HL-60 (cell line): ENCODE results near the gene FBLN1.

Experiments used
- DNase-seq, 2 experiments: peaks; one replicate each; pipeline ENCODE4 v3.0.0-alpha.2; 2010 to 2020; ENCODE audit warnings: low read depth in 1 of 2, low spot score in 1 of 2
- H3K27ac ChIP-seq: fragments of 250-450 bp; sonication (Bioruptor Pico); replicated peaks from 2 replicates; pipeline ENCODE4 v1.5.1; 2020; ENCODE audit warnings: mild to moderate bottlenecking, moderate library complexity
- H3K27me3 ChIP-seq: fragments of 250-450 bp; sonication (Bioruptor Pico); 2 replicates; pipeline ENCODE4 v1.5.1; 2021; ENCODE audit warnings: mild to moderate bottlenecking, moderate library complexity; ENCODE audit not compliant: insufficient read depth, poor library complexity, severe bottlenecking
- H3K4me3 ChIP-seq: replicated peaks from 2 replicates; pipeline ENCODE4 v1.5.1; 2011; ENCODE audit warnings: mild to moderate bottlenecking, control low read depth, low read length; ENCODE audit not compliant: insufficient read depth
- GABPA ChIP-seq: IDR thresholded peaks from 2 replicates; pipeline ENCODE4 v1.6.1; 2012; ENCODE audit warnings: low read depth
- POLR2AphosphoS5 ChIP-seq: IDR thresholded peaks from 2 replicates; pipeline ENCODE4 v1.6.1; 2012; ENCODE audit warnings: low read depth
- SPI1 ChIP-seq: IDR thresholded peaks from 2 replicates; pipeline ENCODE4 v1.6.1; 2012; ENCODE audit warnings: low read depth, mild to moderate bottlenecking, borderline replicate concordance
- TF ChIP-seq, protein P1 (sequence below): IDR thresholded peaks from one replicate; pipeline ENCODE4 v1.5.1; 2011; ENCODE audit warnings: low read length, control low read depth, inconsistent platforms; ENCODE audit not compliant: insufficient read depth
- TF ChIP-seq, protein P2 (sequence below): IDR thresholded peaks from 2 replicates; pipeline ENCODE4 v1.6.1; 2012; ENCODE audit warnings: low read depth; ENCODE audit not compliant: insufficient replicate concordance

Gene FBLN1

DNA sequence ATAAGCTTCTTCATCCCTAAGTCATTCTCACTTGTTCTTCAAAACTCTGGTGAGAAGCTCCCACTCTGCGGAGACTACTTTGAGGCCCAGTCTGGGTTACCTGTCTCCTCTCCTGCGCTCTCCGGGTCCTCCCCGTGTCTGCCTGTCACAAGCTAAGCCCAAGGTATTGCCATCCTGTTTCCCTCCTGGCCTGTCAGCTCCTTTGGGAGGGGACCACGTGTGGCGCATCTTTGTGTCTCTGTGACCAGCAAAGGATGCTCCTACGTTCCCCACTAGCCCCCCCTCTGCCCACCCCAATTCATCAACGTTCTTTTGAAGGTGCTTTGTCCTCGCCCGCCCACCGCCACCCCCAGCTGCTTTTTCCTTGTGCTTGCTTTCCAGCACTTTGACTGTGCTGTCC is 31.8 kb upstream of the FBLN1 start:
- Histone ChIP-seq H3K4me3 (no peak overlapping the region), H3K27me3 (no peaks in the 10 kb centered on the region), H3K27ac (no peak overlapping the region)
- DNase-seq, result no peak
- TF ChIP-seq GABPA (no peak), SPI1 (no peak)
- TF ChIP-seq, protein P1, sequence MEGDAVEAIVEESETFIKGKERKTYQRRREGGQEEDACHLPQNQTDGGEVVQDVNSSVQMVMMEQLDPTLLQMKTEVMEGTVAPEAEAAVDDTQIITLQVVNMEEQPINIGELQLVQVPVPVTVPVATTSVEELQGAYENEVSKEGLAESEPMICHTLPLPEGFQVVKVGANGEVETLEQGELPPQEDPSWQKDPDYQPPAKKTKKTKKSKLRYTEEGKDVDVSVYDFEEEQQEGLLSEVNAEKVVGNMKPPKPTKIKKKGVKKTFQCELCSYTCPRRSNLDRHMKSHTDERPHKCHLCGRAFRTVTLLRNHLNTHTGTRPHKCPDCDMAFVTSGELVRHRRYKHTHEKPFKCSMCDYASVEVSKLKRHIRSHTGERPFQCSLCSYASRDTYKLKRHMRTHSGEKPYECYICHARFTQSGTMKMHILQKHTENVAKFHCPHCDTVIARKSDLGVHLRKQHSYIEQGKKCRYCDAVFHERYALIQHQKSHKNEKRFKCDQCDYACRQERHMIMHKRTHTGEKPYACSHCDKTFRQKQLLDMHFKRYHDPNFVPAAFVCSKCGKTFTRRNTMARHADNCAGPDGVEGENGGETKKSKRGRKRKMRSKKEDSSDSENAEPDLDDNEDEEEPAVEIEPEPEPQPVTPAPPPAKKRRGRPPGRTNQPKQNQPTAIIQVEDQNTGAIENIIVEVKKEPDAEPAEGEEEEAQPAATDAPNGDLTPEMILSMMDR, result no peak
- TF ChIP-seq, protein P2, sequence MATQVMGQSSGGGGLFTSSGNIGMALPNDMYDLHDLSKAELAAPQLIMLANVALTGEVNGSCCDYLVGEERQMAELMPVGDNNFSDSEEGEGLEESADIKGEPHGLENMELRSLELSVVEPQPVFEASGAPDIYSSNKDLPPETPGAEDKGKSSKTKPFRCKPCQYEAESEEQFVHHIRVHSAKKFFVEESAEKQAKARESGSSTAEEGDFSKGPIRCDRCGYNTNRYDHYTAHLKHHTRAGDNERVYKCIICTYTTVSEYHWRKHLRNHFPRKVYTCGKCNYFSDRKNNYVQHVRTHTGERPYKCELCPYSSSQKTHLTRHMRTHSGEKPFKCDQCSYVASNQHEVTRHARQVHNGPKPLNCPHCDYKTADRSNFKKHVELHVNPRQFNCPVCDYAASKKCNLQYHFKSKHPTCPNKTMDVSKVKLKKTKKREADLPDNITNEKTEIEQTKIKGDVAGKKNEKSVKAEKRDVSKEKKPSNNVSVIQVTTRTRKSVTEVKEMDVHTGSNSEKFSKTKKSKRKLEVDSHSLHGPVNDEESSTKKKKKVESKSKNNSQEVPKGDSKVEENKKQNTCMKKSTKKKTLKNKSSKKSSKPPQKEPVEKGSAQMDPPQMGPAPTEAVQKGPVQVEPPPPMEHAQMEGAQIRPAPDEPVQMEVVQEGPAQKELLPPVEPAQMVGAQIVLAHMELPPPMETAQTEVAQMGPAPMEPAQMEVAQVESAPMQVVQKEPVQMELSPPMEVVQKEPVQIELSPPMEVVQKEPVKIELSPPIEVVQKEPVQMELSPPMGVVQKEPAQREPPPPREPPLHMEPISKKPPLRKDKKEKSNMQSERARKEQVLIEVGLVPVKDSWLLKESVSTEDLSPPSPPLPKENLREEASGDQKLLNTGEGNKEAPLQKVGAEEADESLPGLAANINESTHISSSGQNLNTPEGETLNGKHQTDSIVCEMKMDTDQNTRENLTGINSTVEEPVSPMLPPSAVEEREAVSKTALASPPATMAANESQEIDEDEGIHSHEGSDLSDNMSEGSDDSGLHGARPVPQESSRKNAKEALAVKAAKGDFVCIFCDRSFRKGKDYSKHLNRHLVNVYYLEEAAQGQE, result no peak

DNA sequence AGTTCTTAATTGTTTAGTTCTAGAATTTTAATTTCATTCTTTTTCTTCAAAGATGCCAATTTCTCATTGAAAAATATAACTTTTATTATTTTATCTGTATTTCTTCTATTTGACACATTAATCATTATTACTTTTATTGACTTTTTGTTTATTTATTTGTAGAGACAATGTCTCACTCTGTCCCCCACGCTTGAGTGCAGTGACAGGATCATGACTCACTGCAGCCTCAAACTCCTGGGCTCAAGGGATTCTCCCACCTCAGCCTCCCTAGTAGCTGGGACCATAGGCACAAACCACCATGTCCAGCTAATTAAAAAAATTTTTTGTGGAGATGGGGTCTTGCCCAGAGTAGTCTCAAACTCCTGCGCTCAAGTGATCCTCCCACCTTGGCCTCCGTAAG is 30.3 kb upstream of the FBLN1 start:
- no peak for DNase-seq
- Histone ChIP-seq H3K27me3 (no peaks in the 10 kb centered on the region), H3K4me3 (no peak overlapping the region), H3K27ac (no peak overlapping the region)
- TF ChIP-seq, protein P1, result no peak
- no peak for TF ChIP-seq GABPA
- TF ChIP-seq POLR2AphosphoS5, result no peak
- TF ChIP-seq SPI1, result no peak
- TF ChIP-seq, protein P2, result no peak

DNA sequence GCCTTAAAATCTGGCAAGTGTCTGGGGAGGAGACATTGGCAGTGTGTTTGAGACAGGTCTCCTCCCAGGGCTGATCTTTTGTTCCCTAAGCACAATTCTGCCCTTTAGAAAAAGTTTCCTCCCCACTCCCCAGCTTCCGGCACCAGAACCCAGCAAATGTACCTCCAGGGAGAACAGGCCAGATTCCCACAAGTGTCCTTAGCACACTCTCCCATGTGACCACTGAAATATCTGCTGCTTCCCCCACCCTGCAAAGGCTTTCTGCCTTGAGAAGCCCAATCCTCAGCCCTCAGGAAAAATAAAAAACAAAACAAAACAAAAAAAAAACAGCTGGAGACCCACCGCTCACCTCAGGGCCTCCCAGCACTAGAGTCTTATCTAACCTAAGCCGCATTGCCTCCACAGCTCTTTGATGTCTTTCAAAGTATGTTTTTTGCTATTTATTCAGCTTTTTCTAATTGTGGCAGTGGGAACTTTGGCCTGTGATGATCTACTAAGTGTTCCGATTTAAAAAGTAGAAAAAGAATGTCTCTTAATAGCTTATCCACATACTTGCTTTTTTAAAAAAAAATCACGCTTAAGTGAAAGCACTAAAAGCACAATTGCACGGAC is 29.0 kb upstream of the FBLN1 start:
- TF ChIP-seq, protein P2, result no peak
- TF ChIP-seq POLR2AphosphoS5, result no peak
- TF ChIP-seq, protein P1, result no peak
- no peak for TF ChIP-seq SPI1
- no peak for TF ChIP-seq GABPA
- Histone ChIP-seq H3K4me3 (no peak overlapping the region), H3K27me3 (no peaks in the 10 kb centered on the region), H3K27ac (no peak overlapping the region)
- no peak for DNase-seq
